Neural progenitor cell (in vitro differentiated cells): ENCODE results near the gene CTXND1. TPM values are rescaled to one million over a fixed set of nuclear protein-coding genes. Genes with fewer than 3 reads are reported as not detected.

Experiments used
- DNase-seq: peaks from one replicate; pipeline ENCODE4 v3.0.0-alpha.2; 2016; ENCODE audit warnings: low spot score
- H2AFZ ChIP-seq: fragments of 200-600 bp; sonication (generic); replicated peaks from 2 replicates; pipeline ENCODE4 v1.6.1; 2016; ENCODE audit warnings: antibody characterized with exemption
- H3F3A ChIP-seq: fragments of 200-600 bp; sonication (generic); 2 replicates; pipeline ENCODE4 v1.6.1; 2016; ENCODE audit warnings: antibody characterized with exemption, low read depth
- H3K27ac ChIP-seq: fragments of 200-600 bp; sonication (generic); 2 replicates; pipeline ENCODE4 v1.5.1; 2016; ENCODE audit warnings: mild to moderate bottlenecking
- H3K27me3 ChIP-seq: fragments of 200-600 bp; sonication (generic); 2 replicates; pipeline ENCODE4 v1.6.1; 2016; ENCODE audit warnings: mild to moderate bottlenecking, moderate library complexity
- H3K36me3 ChIP-seq: fragments of 200-600 bp; sonication (generic); 2 replicates; pipeline ENCODE4 v1.5.1; 2016
- H3K4me1 ChIP-seq: fragments of 200-600 bp; sonication (generic); 2 replicates; pipeline ENCODE4 v1.6.1; 2016; ENCODE audit warnings: mixed run types
- H3K4me2 ChIP-seq: fragments of 200-600 bp; sonication (generic); 2 replicates; pipeline ENCODE4 v1.6.1; 2016
- H3K4me3 ChIP-seq: fragments of 200-600 bp; sonication (generic); 2 replicates; pipeline ENCODE4 v1.5.1; 2016
- H3K79me2 ChIP-seq: fragments of 200-600 bp; sonication (generic); 2 replicates; pipeline ENCODE4 v1.6.1; 2016; ENCODE audit warnings: low read depth
- H3K9ac ChIP-seq: fragments of 200-600 bp; sonication (generic); 2 replicates; pipeline ENCODE4 v1.6.1; 2016
- H3K9me3 ChIP-seq: fragments of 200-600 bp; sonication (generic); 2 replicates; pipeline ENCODE4 v1.5.1; 2016; ENCODE audit warnings: low read depth
- H4K20me1 ChIP-seq: fragments of 200-600 bp; sonication (generic); 2 replicates; pipeline ENCODE4 v1.6.1; 2016; ENCODE audit warnings: low read depth
- H3K27ac Mint-ChIP-seq: 3 replicates; pipeline ENCODE4 v1.8.0; 2021; ENCODE audit warnings: mixed read lengths
- H3K27me3 Mint-ChIP-seq: 2 replicates; pipeline ENCODE4 v1.8.0; 2022; ENCODE audit warnings: low read depth, mild to moderate bottlenecking, inconsistent platforms, moderate library complexity, mixed read lengths; ENCODE audit not compliant: insufficient read depth
- H3K36me3 Mint-ChIP-seq: 3 replicates; pipeline ENCODE4 v1.8.0; 2021; ENCODE audit warnings: mixed read lengths
- H3K4me1 Mint-ChIP-seq: 3 replicates; pipeline ENCODE4 v1.8.0; 2021; ENCODE audit warnings: mixed read lengths
- H3K4me3 Mint-ChIP-seq: 3 replicates; pipeline ENCODE4 v1.8.0; 2021; ENCODE audit warnings: mild to moderate bottlenecking, moderate library complexity, mixed read lengths
- H3K9me3 Mint-ChIP-seq: 3 replicates; pipeline ENCODE4 v1.8.0; 2020; ENCODE audit warnings: mixed read lengths
- EZH2 ChIP-seq: fragments of 200-600 bp; sonication (generic); IDR thresholded peaks from 2 replicates; pipeline ENCODE4 v1.6.1; 2017; ENCODE audit warnings: antibody characterized with exemption, mild to moderate bottlenecking, moderate library complexity
- EZH2phosphoT487 ChIP-seq: fragments of 200-600 bp; sonication (generic); IDR thresholded peaks from 2 replicates; pipeline ENCODE4 v1.6.1; 2017; ENCODE audit warnings: antibody characterized with exemption
- total RNA-seq: library from RNA; depleted of rRNA; stranded (reverse); fragments of >200 nt; gene quantifications from 2 replicates; pipeline ENCODE4 v1.2.3, GENCODE V29; 2015; ENCODE audit warnings: low replicate concordance
- TF ChIP-seq, protein P1 (sequence below): fragments of 200-600 bp; sonication (generic); IDR thresholded peaks from 2 replicates; pipeline ENCODE4 v1.5.1; 2017; ENCODE audit warnings: antibody characterized with exemption, mild to moderate bottlenecking

The CTXND1 gene
- total RNA-seq, 1 donor from 2014 or later: not detected

DNA sequence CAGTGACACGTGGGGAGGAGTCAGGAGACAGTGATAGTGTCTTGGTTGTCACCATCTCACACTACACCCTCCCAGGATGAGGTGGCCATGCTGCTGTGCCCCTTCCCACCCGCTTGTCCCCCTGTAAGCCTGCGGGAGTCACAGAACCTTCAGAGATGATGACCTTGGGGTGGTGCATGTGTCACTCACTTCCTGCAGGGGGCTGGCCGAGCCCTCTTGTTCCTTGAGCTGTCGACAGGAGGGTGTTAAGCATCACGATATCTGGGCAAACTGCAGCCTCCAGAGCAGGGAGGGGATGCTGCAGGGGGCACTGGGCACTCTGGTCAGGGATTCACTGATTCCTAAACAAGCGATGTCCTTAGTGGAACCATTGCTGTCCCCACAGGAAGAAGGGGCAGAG, 71.5 kb downstream of the CTXND1 start:
- Histone ChIP-seq H3K79me2 (no peaks in the 10 kb centered on the region), H3F3A (no peaks in the 10 kb centered on the region), H3K4me3 (no peak overlapping the region), H3K9me3 (no peaks in the 10 kb centered on the region), H3K27me3 (no peaks in the 10 kb centered on the region), H2AFZ (no peak overlapping the region), H3K4me2 (no peak overlapping the region), H4K20me1 (no peaks in the 10 kb centered on the region), H3K27ac (no peak overlapping the region), H3K4me1 (no peaks in the 10 kb centered on the region), H3K9ac (no peak overlapping the region), H3K36me3 (no peaks in the 10 kb centered on the region)
- peaks cover 15% of the 10 kb centered on the region for H3K36me3 Mint-ChIP-seq
- no peak overlapping the region for H3K4me3 Mint-ChIP-seq
- TF ChIP-seq, protein P1, sequence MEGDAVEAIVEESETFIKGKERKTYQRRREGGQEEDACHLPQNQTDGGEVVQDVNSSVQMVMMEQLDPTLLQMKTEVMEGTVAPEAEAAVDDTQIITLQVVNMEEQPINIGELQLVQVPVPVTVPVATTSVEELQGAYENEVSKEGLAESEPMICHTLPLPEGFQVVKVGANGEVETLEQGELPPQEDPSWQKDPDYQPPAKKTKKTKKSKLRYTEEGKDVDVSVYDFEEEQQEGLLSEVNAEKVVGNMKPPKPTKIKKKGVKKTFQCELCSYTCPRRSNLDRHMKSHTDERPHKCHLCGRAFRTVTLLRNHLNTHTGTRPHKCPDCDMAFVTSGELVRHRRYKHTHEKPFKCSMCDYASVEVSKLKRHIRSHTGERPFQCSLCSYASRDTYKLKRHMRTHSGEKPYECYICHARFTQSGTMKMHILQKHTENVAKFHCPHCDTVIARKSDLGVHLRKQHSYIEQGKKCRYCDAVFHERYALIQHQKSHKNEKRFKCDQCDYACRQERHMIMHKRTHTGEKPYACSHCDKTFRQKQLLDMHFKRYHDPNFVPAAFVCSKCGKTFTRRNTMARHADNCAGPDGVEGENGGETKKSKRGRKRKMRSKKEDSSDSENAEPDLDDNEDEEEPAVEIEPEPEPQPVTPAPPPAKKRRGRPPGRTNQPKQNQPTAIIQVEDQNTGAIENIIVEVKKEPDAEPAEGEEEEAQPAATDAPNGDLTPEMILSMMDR: no peak
- no peak for TF ChIP-seq EZH2phosphoT487
- no peak for TF ChIP-seq EZH2
- peaks cover 2% of the 10 kb centered on the region for H3K27me3 Mint-ChIP-seq
- no peak for DNase-seq
- peaks cover 11% of the 10 kb centered on the region for H3K4me1 Mint-ChIP-seq
- H3K9me3 Mint-ChIP-seq: peaks cover 3% of the 10 kb centered on the region
- H3K27ac Mint-ChIP-seq: no peak overlapping the region

- H2AFZ ChIP-seq: no peak overlapping the region
- no peaks in the 10 kb centered on the region for H3F3A ChIP-seq
- no peak overlapping the region for H3K27ac ChIP-seq
- peak overlapping the region; percentile 8 for H3K27ac Mint-ChIP-seq
- no peaks in the 10 kb centered on the region for H3K79me2 ChIP-seq
- H3K4me3 ChIP-seq: no peak overlapping the region
- no peak for TF ChIP-seq EZH2phosphoT487
- no peak for TF ChIP-seq EZH2
- TF ChIP-seq, protein P1: no peak
- H3K27me3 Mint-ChIP-seq: peaks cover 2% of the 10 kb centered on the region
- DNase-seq: no peak
- H3K4me2 ChIP-seq: no peak overlapping the region
- H3K9me3 ChIP-seq: no peaks in the 10 kb centered on the region
- peaks cover 11% of the 10 kb centered on the region for H3K36me3 Mint-ChIP-seq
- H3K36me3 ChIP-seq: no peaks in the 10 kb centered on the region
- no peaks in the 10 kb centered on the region for H4K20me1 ChIP-seq
- H3K4me1 Mint-ChIP-seq: peaks cover 10% of the 10 kb centered on the region
- no peak overlapping the region for H3K9ac ChIP-seq
- no peaks in the 10 kb centered on the region for H3K4me1 ChIP-seq
- no peaks in the 10 kb centered on the region for H3K27me3 ChIP-seq
- H3K4me3 Mint-ChIP-seq: no peak overlapping the region
- H3K9me3 Mint-ChIP-seq: no peaks in the 10 kb centered on the region
These were observed 72.1 kb downstream of the CTXND1 start for GRCh38 chr15:80179935-80180334.

DNA sequence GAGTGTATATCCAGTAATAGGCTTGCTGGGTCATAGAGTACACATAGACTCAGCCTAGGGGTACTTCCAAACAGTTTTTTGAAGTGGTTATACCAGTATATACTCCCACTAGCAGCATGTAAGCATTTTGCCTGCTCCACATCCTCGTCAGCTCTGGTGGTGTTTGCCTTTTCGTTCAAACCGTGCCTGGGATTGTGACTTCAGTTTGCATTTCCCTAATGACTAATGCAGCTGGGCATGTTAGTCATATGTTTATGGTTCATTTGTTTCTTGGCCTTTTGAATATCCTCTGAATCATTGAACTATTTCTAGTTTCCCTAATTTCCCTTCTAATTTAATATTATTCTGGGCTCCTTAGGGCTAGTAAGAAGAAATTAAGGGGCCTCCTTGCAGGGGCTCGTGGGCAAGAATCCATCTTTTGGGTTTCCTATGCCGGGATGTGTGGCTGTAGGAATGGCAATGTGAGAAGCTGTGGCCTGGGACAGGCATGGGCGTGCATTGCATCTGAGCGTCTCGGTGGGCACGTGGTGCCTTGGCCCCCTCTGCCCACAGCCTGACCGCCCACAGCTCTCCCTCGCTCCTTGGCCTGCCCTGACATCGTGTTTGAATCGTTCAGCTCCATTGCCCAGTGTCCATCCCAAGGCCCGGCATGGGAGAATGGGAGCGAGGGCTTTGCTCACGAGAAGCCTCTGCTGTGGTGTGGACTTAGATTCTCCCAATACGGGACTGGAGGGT, 72.8 kb downstream of the CTXND1 start:
- no peak overlapping the region for H3K4me3 ChIP-seq
- H3K4me1 ChIP-seq: no peaks in the 10 kb centered on the region
- peaks cover 11% of the 10 kb centered on the region for H3K36me3 Mint-ChIP-seq
- H3K27me3 ChIP-seq: no peaks in the 10 kb centered on the region
- H3K9me3 ChIP-seq: no peaks in the 10 kb centered on the region
- no peaks in the 10 kb centered on the region for H3F3A ChIP-seq
- H3K79me2 ChIP-seq: no peaks in the 10 kb centered on the region
- H3K9me3 Mint-ChIP-seq: no peaks in the 10 kb centered on the region
- no peak overlapping the region for H3K27ac ChIP-seq
- H4K20me1 ChIP-seq: no peaks in the 10 kb centered on the region
- DNase-seq: no peak
- no peak overlapping the region for H2AFZ ChIP-seq
- H3K4me1 Mint-ChIP-seq: peaks cover 3% of the 10 kb centered on the region
- H3K27me3 Mint-ChIP-seq: peaks cover 4% of the 10 kb centered on the region
- H3K36me3 ChIP-seq: no peaks in the 10 kb centered on the region
- no peak overlapping the region for H3K9ac ChIP-seq
- H3K27ac Mint-ChIP-seq: peak overlapping the region; percentile 8
- no peak overlapping the region for H3K4me2 ChIP-seq
- H3K4me3 Mint-ChIP-seq: no peak overlapping the region
- TF ChIP-seq EZH2phosphoT487: no peak
- no peak for TF ChIP-seq EZH2
- TF ChIP-seq, protein P1: no peak
